DND-41 (cell line): ENCODE results near the gene MRPL27.

ENCODE experiments used
- CTCF ChIP-seq: IDR thresholded peaks from 2 replicates; pipeline ENCODE4 v1.5.1; 2012; ENCODE audit warnings: borderline replicate concordance, low read length, moderate library complexity, mild to moderate bottlenecking; ENCODE audit not compliant: poor library complexity, severe bottlenecking; ENCODE audit errors: extremely low read depth
- EZH2 ChIP-seq: IDR thresholded peaks from 3 replicates; pipeline ENCODE4 v1.6.1; 2012; ENCODE audit warnings: borderline replicate concordance, low read depth, mild to moderate bottlenecking, moderate library complexity, low read length, inconsistent platforms; ENCODE audit not compliant: severe bottlenecking

- no peak for TF ChIP-seq CTCF
- no peak for TF ChIP-seq EZH2
Observed at GRCh38 chr17:50358177-50358576, 14.8 kb downstream of the MRPL27 start.
